T-helper 17 cell (primary cell): ENCODE results near the gene AADACL4. TPM values are rescaled to one million over a fixed set of nuclear protein-coding genes. Genes with fewer than 3 reads are reported as not detected.
"Not testable (repeated sequence)": the region's sequence is repeated elsewhere in the genome, so short reads cannot be mapped to it uniquely, and the experiment has no call there.

Source experiments
- ATAC-seq: fragments of 150-1000 bp; cut with Tn5 transposase; 2 replicates; pipeline ENCODE4 v1.10.0; 2021; ENCODE audit warnings: mild to moderate bottlenecking, moderate library complexity
- DNase-seq, 3 donors: peaks; one replicate each; pipeline versions ENCODE4 v3.0.0 to v3.0.0-alpha.2; 2020 to 2021
- H3K9me3 ChIP-seq: one replicate; pipeline ENCODE4 v1.7.0; 2013; ENCODE audit warnings: low read length, mild to moderate bottlenecking; ENCODE audit not compliant: control insufficient read depth, poor library complexity, severe bottlenecking
- H3K27ac Mint-ChIP-seq: one replicate; pipeline ENCODE4 v1.8.0; 2022; ENCODE audit warnings: mild to moderate bottlenecking, moderate library complexity, mixed read lengths
- H3K27me3 Mint-ChIP-seq: one replicate; pipeline ENCODE4 v1.8.0; 2022; ENCODE audit warnings: mixed read lengths
- H3K36me3 Mint-ChIP-seq: one replicate; pipeline ENCODE4 v1.8.0; 2022; ENCODE audit warnings: low read depth, mixed read lengths
- H3K4me1 Mint-ChIP-seq: one replicate; pipeline ENCODE4 v1.8.0; 2022; ENCODE audit warnings: mild to moderate bottlenecking, mixed read lengths
- H3K4me3 Mint-ChIP-seq: one replicate; pipeline ENCODE4 v1.8.0; 2022; ENCODE audit warnings: mild to moderate bottlenecking, moderate library complexity, mixed read lengths
- total RNA-seq, 4 donors: library from RNA in 2 of 4; stranded (reverse) in 2 of 4; gene quantifications; one replicate each; pipeline ENCODE4 v1.2.3 and lab custom pipeline; 2022 to 2026

Gene AADACL4
- total RNA-seq, 2 donors from 2014 or later: not detected

GRCh38 chr1:12665511-12665910, 21.6 kb downstream of the AADACL4 start:
- DNase-seq: no peak
- H3K9me3 ChIP-seq: no peaks in the 10 kb centered on the region
- ATAC-seq: no peak
- Mint-ChIP-seq H3K27ac (no peak overlapping the region), H3K4me3 (no peak overlapping the region), H3K4me1 (no peaks in the 10 kb centered on the region), H3K36me3 (no peaks in the 10 kb centered on the region), H3K27me3 (peaks cover 7% of the 10 kb centered on the region)

DNA sequence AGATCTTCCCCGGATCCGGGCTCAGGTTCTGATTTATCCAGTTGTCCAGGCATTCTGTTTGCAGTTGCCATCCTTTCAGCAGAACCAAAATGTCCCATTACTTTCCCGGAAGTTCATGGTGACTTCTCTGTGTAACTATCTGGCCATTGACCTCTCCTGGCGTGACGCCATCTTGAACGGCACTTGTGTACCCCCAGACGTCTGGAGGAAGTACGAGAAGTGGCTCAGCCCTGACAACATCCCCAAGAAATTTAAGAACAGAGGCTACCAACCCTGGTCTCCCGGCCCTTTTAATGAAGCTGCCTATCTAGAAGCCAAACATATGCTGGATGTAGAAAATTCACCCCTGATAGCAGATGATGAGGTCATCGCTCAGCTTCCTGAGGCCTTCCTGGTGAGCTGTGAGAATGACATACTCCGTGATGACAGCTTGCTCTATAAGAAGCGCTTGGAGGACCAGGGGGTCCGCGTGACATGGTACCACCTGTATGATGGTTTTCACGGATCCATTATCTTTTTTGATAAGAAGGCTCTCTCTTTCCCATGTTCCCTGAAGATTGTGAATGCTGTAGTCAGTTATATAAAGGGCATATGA, 22.4 kb downstream of the AADACL4 start:
- H3K27ac Mint-ChIP-seq: no peak overlapping the region

DNA sequence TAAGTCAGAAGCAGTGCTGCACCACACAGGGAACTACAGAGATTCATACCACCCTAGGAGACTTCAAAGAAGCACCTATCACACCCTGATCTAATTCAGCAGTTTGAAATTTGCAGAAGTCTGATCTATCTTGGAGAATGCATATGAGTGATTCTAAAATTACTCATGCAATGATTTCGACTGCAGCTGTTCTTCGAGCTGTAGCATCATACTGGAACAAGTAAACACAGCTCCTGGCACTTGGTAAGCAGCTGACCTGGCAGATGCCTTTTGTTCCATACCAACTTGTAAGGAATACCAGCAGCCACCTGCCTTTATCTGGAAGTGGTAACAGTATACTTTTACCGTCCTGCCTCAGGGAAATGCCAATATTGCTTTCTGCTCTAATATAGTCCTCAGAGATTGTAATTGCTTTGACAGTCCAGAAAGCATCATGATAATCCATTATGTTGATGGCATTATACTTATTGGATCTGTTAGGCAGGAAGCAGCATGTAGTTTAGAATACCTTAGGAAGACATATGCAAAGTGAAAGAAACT, 25.7 kb downstream of the AADACL4 start:
- DNase-seq (no peak), ATAC-seq (no peak)
- no peak overlapping the region for H3K27ac Mint-ChIP-seq
- no peak overlapping the region for H3K4me3 Mint-ChIP-seq
- H3K36me3 Mint-ChIP-seq: no peaks in the 10 kb centered on the region
- peaks cover 24% of the 10 kb centered on the region for H3K27me3 Mint-ChIP-seq
- H3K9me3 ChIP-seq: no peaks in the 10 kb centered on the region
- H3K4me1 Mint-ChIP-seq: no peaks in the 10 kb centered on the region

More for the DNA sequence above, 22.4 kb downstream of the AADACL4 start:
- Mint-ChIP-seq H3K27me3 (peaks cover 7% of the 10 kb centered on the region), H3K4me1 (no peaks in the 10 kb centered on the region), H3K4me3 (no peak overlapping the region), H3K36me3 (no peaks in the 10 kb centered on the region)
- DNase-seq: no peak
- ATAC-seq: no peak
- no peaks in the 10 kb centered on the region for H3K9me3 ChIP-seq

DNA sequence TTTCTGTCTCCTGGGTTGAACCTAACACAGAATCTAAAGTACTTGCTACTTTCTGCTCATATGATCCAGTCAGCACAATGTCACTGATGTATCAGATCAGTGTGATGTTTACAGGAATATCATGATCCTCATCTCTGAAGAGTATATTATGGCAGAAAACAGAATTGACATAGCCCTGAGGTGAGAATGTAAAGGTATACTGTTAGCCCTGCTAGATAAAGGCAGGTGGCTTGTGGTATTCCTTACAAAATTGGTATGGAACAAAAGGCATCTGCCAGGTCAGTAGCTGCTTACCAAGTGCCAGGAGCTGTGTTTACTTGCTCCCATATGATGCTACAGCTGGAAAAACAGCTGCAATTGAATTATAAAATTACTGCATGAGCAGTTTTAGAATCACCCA, 30.5 kb downstream of the AADACL4 start:
- H3K9me3 ChIP-seq: no peaks in the 10 kb centered on the region
- Mint-ChIP-seq H3K4me1 (no peaks in the 10 kb centered on the region), H3K36me3 (no peaks in the 10 kb centered on the region), H3K27me3 (peaks cover 40% of the 10 kb centered on the region), H3K4me3 (no peak overlapping the region), H3K27ac (no peak overlapping the region)
- ATAC-seq (no peak), DNase-seq (no peak)

DNA sequence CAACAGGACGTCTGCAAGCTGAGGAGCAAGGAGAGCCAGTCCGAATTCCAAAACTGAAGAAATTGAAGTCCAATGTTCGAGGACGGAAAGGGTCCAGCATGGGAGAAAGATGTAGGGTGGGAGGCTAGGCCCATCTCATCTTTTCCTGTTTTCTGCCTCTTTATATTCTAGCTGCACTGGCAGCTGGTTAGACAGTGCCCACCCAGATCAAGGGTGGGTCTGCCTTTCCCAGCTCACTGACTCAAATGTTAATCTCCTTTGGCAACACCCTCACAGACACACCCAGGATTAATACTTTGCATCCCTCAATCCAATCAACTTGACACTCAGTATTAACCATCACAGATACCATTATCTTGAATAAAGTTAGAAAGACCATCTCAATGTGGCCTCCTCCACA, 32.2 kb downstream of the AADACL4 start:
- H3K36me3 Mint-ChIP-seq, H3K4me3 Mint-ChIP-seq, DNase-seq, H3K27ac Mint-ChIP-seq, H3K4me1 Mint-ChIP-seq, ATAC-seq, H3K9me3 ChIP-seq: not testable (repeated sequence)
- H3K27me3 Mint-ChIP-seq: peaks cover 40% of the 10 kb centered on the region

- no peaks in the 10 kb centered on the region for H3K9me3 ChIP-seq
- no peaks in the 10 kb centered on the region for H3K4me1 Mint-ChIP-seq
- ATAC-seq (no peak), DNase-seq (no peak)
- H3K27me3 Mint-ChIP-seq: peaks cover 36% of the 10 kb centered on the region
- no peaks in the 10 kb centered on the region for H3K36me3 Mint-ChIP-seq
- H3K27ac Mint-ChIP-seq: no peak overlapping the region
- no peak overlapping the region for H3K4me3 Mint-ChIP-seq
Observed at GRCh38 chr1:12677565-12677964, 33.7 kb downstream of the AADACL4 start.

DNA sequence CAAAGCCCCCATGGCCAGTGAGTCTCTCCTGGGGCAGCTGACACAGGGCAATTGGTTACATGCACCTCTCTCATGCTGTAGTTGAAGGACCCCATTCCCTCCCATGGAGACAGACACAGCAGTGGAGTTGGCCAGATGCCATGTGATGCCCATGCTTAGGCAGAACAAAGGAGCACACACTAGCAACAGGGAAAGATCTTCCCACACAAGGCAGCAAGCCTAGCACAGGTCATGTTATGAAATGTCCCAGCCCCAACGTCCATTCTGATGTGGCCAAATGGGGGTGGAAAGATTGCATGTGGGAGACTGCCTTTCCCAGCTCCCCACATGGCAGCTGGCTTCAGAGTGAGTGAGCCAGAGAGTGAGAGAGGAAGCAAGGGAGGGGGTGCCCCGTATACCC, 34.5 kb downstream of the AADACL4 start:
- H3K27me3 Mint-ChIP-seq: peaks cover 40% of the 10 kb centered on the region

GRCh38 chr1:12678820-12679219, 34.9 kb downstream of the AADACL4 start:
- H3K27me3 Mint-ChIP-seq: peaks cover 42% of the 10 kb centered on the region
- no peak overlapping the region for H3K4me3 Mint-ChIP-seq
- ATAC-seq: no peak
- no peaks in the 10 kb centered on the region for H3K4me1 Mint-ChIP-seq
- no peak overlapping the region for H3K27ac Mint-ChIP-seq
- H3K9me3 ChIP-seq: no peaks in the 10 kb centered on the region
- H3K36me3 Mint-ChIP-seq: no peaks in the 10 kb centered on the region
- DNase-seq: no peak

More for the DNA sequence above, 34.5 kb downstream of the AADACL4 start:
- Mint-ChIP-seq H3K36me3 (no peaks in the 10 kb centered on the region), H3K4me3 (no peak overlapping the region), H3K27ac (no peak overlapping the region), H3K4me1 (no peaks in the 10 kb centered on the region)
- DNase-seq (no peak), ATAC-seq (no peak)
- H3K9me3 ChIP-seq: no peaks in the 10 kb centered on the region

GRCh38 chr1:12690156-12690555, 46.3 kb downstream of the AADACL4 start:
- ATAC-seq (no peak), DNase-seq (no peak)
- peaks cover 34% of the 10 kb centered on the region for H3K27me3 Mint-ChIP-seq
- H3K9me3 ChIP-seq: no peaks in the 10 kb centered on the region
- no peak overlapping the region for H3K4me3 Mint-ChIP-seq
- no peak overlapping the region for H3K27ac Mint-ChIP-seq
- H3K4me1 Mint-ChIP-seq: no peaks in the 10 kb centered on the region
- no peaks in the 10 kb centered on the region for H3K36me3 Mint-ChIP-seq

DNA sequence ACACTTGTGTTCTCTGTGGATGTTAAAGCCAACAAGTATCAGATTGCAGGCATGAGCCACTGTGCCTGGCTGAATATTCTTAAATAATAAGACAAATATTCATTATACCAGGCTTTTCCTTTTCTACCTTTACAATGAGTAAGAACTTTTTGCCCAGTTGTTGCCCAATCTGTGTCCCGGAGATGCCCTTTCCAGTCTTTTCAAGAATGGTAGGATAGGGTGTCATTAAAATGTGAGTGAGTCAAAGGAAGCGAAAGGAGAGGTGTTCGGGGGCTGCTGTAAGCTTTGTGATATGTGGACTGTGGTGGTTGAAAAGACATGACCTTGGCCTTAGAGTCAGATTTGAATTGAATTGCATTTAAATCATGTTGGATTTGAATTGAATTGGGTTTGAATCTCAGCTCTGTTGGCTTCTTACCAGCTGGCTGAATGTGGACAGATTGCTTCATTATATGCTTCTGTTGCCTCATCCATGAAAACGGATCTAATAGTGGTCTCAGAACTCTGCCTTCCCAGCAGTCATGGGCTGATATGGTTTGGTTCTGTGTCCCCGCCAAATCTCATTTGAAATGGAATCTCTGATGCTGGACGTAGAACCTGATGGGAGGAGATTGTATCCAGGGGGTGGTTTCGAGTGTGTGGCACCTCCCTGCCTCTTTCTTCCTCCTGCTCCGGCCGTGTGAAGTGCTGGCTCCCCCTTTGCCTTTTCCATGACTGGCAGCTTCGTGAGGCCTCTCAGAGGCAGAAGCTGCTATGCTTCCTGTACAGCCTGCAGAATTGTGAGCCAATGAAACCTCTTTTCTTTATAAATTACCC, 49.3 kb downstream of the AADACL4 start:
- Mint-ChIP-seq H3K36me3 (peaks cover 5% of the 10 kb centered on the region), H3K4me3 (no peak overlapping the region), H3K4me1 (no peaks in the 10 kb centered on the region), H3K27ac (no peak overlapping the region), H3K27me3 (peaks cover 48% of the 10 kb centered on the region)
- no peak for DNase-seq
- ATAC-seq: no peak
- no peaks in the 10 kb centered on the region for H3K9me3 ChIP-seq

DNA sequence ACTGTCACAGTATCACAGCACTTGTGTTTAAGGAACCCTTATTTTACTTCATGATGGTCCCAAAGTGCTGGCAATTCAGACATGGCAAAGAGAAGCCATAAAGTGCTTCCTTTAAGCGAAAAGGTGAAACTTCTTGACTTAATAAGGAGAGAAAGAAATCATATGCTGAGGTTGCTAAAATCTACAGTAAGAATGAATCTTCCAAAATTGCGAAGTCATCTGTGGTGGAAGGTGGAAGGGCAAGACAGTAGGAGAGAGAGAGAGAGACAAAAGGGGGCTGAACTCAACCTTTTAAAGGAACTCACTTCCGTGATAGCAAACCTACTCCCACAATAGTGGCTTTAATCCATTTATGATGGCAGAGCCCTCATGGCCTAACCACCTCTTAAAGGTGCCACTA, 52.8 kb downstream of the AADACL4 start:
- H3K4me3 Mint-ChIP-seq: no peak overlapping the region
- DNase-seq: no peak
- peaks cover 60% of the 10 kb centered on the region for H3K27me3 Mint-ChIP-seq
- no peak for ATAC-seq
- H3K9me3 ChIP-seq: no peaks in the 10 kb centered on the region
- H3K4me1 Mint-ChIP-seq: no peaks in the 10 kb centered on the region
- H3K27ac Mint-ChIP-seq: no peak overlapping the region
- peaks cover 5% of the 10 kb centered on the region for H3K36me3 Mint-ChIP-seq

- peaks cover 5% of the 10 kb centered on the region for H3K36me3 Mint-ChIP-seq
- DNase-seq (no peak), ATAC-seq (no peak)
- H3K9me3 ChIP-seq: no peaks in the 10 kb centered on the region
- H3K4me1 Mint-ChIP-seq: no peaks in the 10 kb centered on the region
- no peak overlapping the region for H3K27ac Mint-ChIP-seq
- H3K27me3 Mint-ChIP-seq: peaks cover 60% of the 10 kb centered on the region
- no peak overlapping the region for H3K4me3 Mint-ChIP-seq
Observed at GRCh38 chr1:12697397-12697796, 53.5 kb downstream of the AADACL4 start.

DNA sequence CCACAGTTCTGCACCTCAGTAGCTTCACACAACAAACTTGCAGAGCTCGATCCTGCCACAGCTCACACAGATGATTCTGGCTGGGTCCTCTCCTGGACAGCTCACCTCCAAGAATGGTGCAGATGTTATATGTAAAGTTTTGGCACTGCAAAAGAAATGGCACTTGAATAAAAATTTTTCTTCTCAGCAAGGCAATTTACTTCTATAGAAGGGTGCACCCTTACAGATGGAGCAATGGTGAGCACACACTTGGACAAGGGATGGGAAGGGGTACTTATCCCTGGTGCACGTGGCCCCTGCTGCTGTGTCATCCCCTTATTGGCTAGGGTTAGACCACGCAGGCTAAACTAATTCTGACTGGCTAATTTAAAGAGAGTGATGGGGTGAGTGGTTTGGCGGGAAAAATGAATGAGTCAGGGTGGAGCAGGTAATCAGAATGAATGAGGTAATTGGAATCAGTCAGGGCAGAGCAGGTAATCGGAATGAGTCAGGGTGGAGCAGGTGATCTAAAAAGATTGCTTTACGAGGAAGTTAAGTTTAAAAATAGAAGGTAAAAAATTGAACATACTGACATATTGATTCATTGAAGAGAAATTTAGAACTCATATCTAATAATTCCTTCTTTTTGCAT, 60.1 kb downstream of the AADACL4 start:
- ATAC-seq: no peak
- no peak for DNase-seq
- no peaks in the 10 kb centered on the region for H3K36me3 Mint-ChIP-seq
- H3K27ac Mint-ChIP-seq: no peak overlapping the region
- peaks cover 30% of the 10 kb centered on the region for H3K27me3 Mint-ChIP-seq
- no peak overlapping the region for H3K4me3 Mint-ChIP-seq
- H3K9me3 ChIP-seq: peaks cover 2% of the 10 kb centered on the region
- H3K4me1 Mint-ChIP-seq: no peaks in the 10 kb centered on the region
